IMR-90 (cell line): ENCODE results near the gene HLA-F. TPM values are rescaled to one million over a fixed set of nuclear protein-coding genes. Genes with fewer than 3 reads are reported as not detected.

Experiments used
- ATAC-seq: fragments of 200-7000 bp; cut with Tn5 transposase; 2 replicates; pipeline ENCODE4 v1.9.1; 2020; ENCODE audit warnings: low read depth, mild to moderate bottlenecking, moderate library complexity
- BruUV-seq: library from RNA; stranded (reverse); fragments of 400-500 nt; replicated peaks from 2 replicates; lab custom pipeline; 2021; lab: Mats Ljungman, UMichigan
- CTCF ChIA-PET: fragments of 300-600 bp; formaldehyde crosslinking; extraction: SDS; loops from one replicate; lab custom pipeline; 2021; ENCODE audit warnings: antibody characterized with exemption; lab: Yijun Ruan, JAX
- POLR2A ChIA-PET: fragments of 300-600 bp; sonication (Branson Sonifier 250); formaldehyde crosslinking; loops from one replicate; lab custom pipeline; 2022; ENCODE audit warnings: antibody characterized with exemption; ENCODE audit not compliant: unreplicated experiment; lab: Charles Lee
- DNase-seq: peaks from one replicate; pipeline ENCODE4 v3.0.0; 2013
- H2AFZ ChIP-seq: replicated peaks from 2 replicates; pipeline ENCODE3; 2013; ENCODE audit warnings: low read length, mild to moderate bottlenecking; ENCODE audit not compliant: poor library complexity
- H2AK5ac ChIP-seq: 2 replicates; pipeline ENCODE4 v1.6.1; 2013; ENCODE audit warnings: low read depth, low read length, inconsistent platforms
- H2AK9ac ChIP-seq: replicated peaks from 2 replicates; pipeline ENCODE3; 2013; ENCODE audit warnings: mild to moderate bottlenecking, low read depth, low read length, moderate library complexity; ENCODE audit not compliant: poor library complexity
- H2BK120ac ChIP-seq: 2 replicates; pipeline ENCODE4 v1.6.1; 2013; ENCODE audit warnings: low read depth, low read length, inconsistent platforms
- H2BK15ac ChIP-seq: 3 replicates; pipeline ENCODE4 v1.6.1; 2013; ENCODE audit warnings: low read depth, low read length, inconsistent platforms
- H2BK20ac ChIP-seq: 2 replicates; pipeline ENCODE4 v1.6.1; 2013; ENCODE audit warnings: low read depth, mild to moderate bottlenecking, inconsistent platforms, low read length, moderate library complexity
- H2BK5ac ChIP-seq: 2 replicates; pipeline ENCODE4 v1.6.1; 2013; ENCODE audit warnings: mild to moderate bottlenecking, low read depth, low read length, inconsistent platforms; ENCODE audit not compliant: poor library complexity, severe bottlenecking
- H3K14ac ChIP-seq: replicated peaks from 2 replicates; pipeline ENCODE4 v1.6.1; 2013; ENCODE audit warnings: low read depth, low read length, inconsistent platforms
- H3K18ac ChIP-seq: 2 replicates; pipeline ENCODE4 v1.6.1; 2013; ENCODE audit warnings: low read depth, low read length, control low read depth
- H3K23ac ChIP-seq: 2 replicates; pipeline ENCODE4 v1.6.1; 2013; ENCODE audit warnings: low read depth, low read length, inconsistent platforms
- H3K27ac ChIP-seq: 2 replicates; pipeline ENCODE4 v1.5.1; 2013; ENCODE audit warnings: mild to moderate bottlenecking, control low read depth, low read length; ENCODE audit not compliant: insufficient read depth
- H3K27me3 ChIP-seq: 2 replicates; pipeline ENCODE4 v1.6.1; 2013; ENCODE audit warnings: low read length; ENCODE audit not compliant: control insufficient read depth, insufficient read depth
- H3K36me3 ChIP-seq: 2 replicates; pipeline ENCODE4 v1.6.1; 2013; ENCODE audit warnings: low read length, mixed read lengths; ENCODE audit not compliant: control insufficient read depth, insufficient read depth
- H3K4ac ChIP-seq: 2 replicates; pipeline ENCODE4 v1.6.1; 2013; ENCODE audit warnings: low read depth, low read length, inconsistent platforms
- H3K4me1 ChIP-seq: 2 replicates; pipeline ENCODE4 v1.6.1; 2013; ENCODE audit warnings: low read length, mixed read lengths; ENCODE audit not compliant: control insufficient read depth, insufficient read depth
- H3K4me2 ChIP-seq: 2 replicates; pipeline ENCODE4 v1.6.1; 2013; ENCODE audit warnings: low read depth, mild to moderate bottlenecking, control low read depth, low read length, moderate library complexity
- H3K4me3 ChIP-seq: 2 replicates; pipeline ENCODE4 v1.5.1; 2013; ENCODE audit warnings: low read depth, mild to moderate bottlenecking, control low read depth, low read length, moderate library complexity; ENCODE audit not compliant: insufficient read depth
- H3K56ac ChIP-seq: 2 replicates; pipeline ENCODE4 v1.6.1; 2013; ENCODE audit warnings: low read length, inconsistent platforms; ENCODE audit not compliant: insufficient read depth; ENCODE audit errors: extremely low read depth
- H3K79me1 ChIP-seq, 2 experiments: 2 replicates each; pipeline ENCODE4 v1.6.1; 2013; ENCODE audit warnings: low read length in 2 of 2, inconsistent platforms in 1 of 2, low read depth in 1 of 2
- H3K9ac ChIP-seq: 2 replicates; pipeline ENCODE4 v1.6.1; 2013; ENCODE audit warnings: low read depth, low read length, control low read depth
- H3K9me1 ChIP-seq: 2 replicates; pipeline ENCODE4 v1.6.1; 2013; ENCODE audit warnings: low read length, inconsistent platforms; ENCODE audit not compliant: insufficient read depth
- H3K9me3 ChIP-seq: 2 replicates; pipeline ENCODE4 v1.6.1; 2013; ENCODE audit warnings: low read length; ENCODE audit not compliant: control insufficient read depth, insufficient read depth
- H4K20me1 ChIP-seq: 2 replicates; pipeline ENCODE4 v1.6.1; 2013; ENCODE audit warnings: low read length, inconsistent platforms; ENCODE audit not compliant: insufficient read depth
- H4K5ac ChIP-seq: 2 replicates; pipeline ENCODE4 v1.6.1; 2013; ENCODE audit warnings: mild to moderate bottlenecking, low read depth, low read length, control low read depth
- H4K8ac ChIP-seq, 2 experiments: 2 replicates each; pipeline ENCODE4 v1.6.1; 2013; ENCODE audit warnings: low read depth in 2 of 2, low read length in 2 of 2, control low read depth in 1 of 2, inconsistent platforms in 1 of 2
- H4K91ac ChIP-seq: 2 replicates; pipeline ENCODE4 v1.6.1; 2013; ENCODE audit warnings: low read depth, low read length, inconsistent platforms; ENCODE audit not compliant: insufficient read depth
- BHLHE40 ChIP-seq: fragments of 150-350 bp; IDR thresholded peaks from 2 replicates; pipeline ENCODE4 v1.6.1; 2016; ENCODE audit warnings: mild to moderate bottlenecking, low read depth, low read length
- CTCF ChIP-seq: conservative IDR thresholded peaks from 2 replicates; pipeline ENCODE4 v1.5.1; 2012; ENCODE audit warnings: mild to moderate bottlenecking, low read depth, low read length, improper control_type of control experiment
- ELK1 ChIP-seq: fragments of 150-350 bp; IDR thresholded peaks from 2 replicates; pipeline ENCODE4 v1.6.1; 2016; ENCODE audit warnings: low read depth, mild to moderate bottlenecking, low read length, moderate library complexity, borderline replicate concordance
- FOS ChIP-seq: fragments of 150-350 bp; IDR thresholded peaks from 2 replicates; pipeline ENCODE4 v1.6.1; 2016; ENCODE audit warnings: low read depth, low read length
- MAFK ChIP-seq: IDR thresholded peaks from 2 replicates; pipeline ENCODE4 v1.6.1; 2012; ENCODE audit warnings: low read depth, low read length, improper control_type of control experiment
- MAZ ChIP-seq: IDR thresholded peaks from 2 replicates; pipeline ENCODE4 v1.6.1; 2012; ENCODE audit warnings: low read depth, mild to moderate bottlenecking, low read length, improper control_type of control experiment, moderate library complexity, borderline replicate concordance
- MXI1 ChIP-seq: IDR thresholded peaks from 2 replicates; pipeline ENCODE4 v1.6.1; 2012; ENCODE audit warnings: low read depth, mild to moderate bottlenecking, low read length, moderate library complexity, borderline replicate concordance
- RAD21 ChIP-seq: IDR thresholded peaks from 2 replicates; pipeline ENCODE4 v1.6.1; 2012; ENCODE audit warnings: low read length, improper control_type of control experiment
- RCOR1 ChIP-seq: IDR thresholded peaks from 2 replicates; pipeline ENCODE4 v1.6.1; 2012; ENCODE audit warnings: mild to moderate bottlenecking, low read length, improper control_type of control experiment; ENCODE audit not compliant: insufficient replicate concordance
- SMC3 ChIP-seq: fragments of 150-350 bp; IDR thresholded peaks from 2 replicates; pipeline ENCODE4 v1.6.1; 2016; ENCODE audit warnings: low read depth, mild to moderate bottlenecking, antibody characterized with exemption, low read length, moderate library complexity
- WGBS, 2 experiments: methylation state at CpG; one replicate each; pipeline versions ENCODE4 v1.1.5 to v1.1.7; 2013; ENCODE audit warnings: missing lambda C conversion rate in 2 of 2; ENCODE audit not compliant: insufficient read length in 1 of 2; ENCODE audit errors: extremely low coverage in 2 of 2; 5-methylcytosine and 5-hydroxymethylcytosine counted together
- dilution Hi-C: fragments of 300-500 bp; cut with HindIII; formaldehyde crosslinking; loops from one replicate; pipeline ENCODE4 v1.14.3; 2018; ENCODE audit warnings: low sequenced_read_pairs; ENCODE audit not compliant: unreplicated experiment
- in situ Hi-C: fragments of 300-500 bp; cut with MboI; formaldehyde crosslinking; loops from 3 replicates; pipeline ENCODE4 v1.14.3; 2019; ENCODE audit warnings: low sequenced_read_pairs, inconsistent platforms, mixed read lengths
- intact Hi-C: fragments of 100-400 bp; cut with micrococcal nuclease; formaldehyde crosslinking; loops from 2 replicates; pipeline ENCODE4 v1.10.0; 2022
- polyA plus RNA-seq, 3 experiments: library from polyadenylated mRNA; depleted of rRNA; stranded (reverse); fragments of >200 nt; gene quantifications; 2 replicates each; pipeline ENCODE4 v1.2.3, GENCODE V29; 2012; ENCODE audit warnings: low replicate concordance in 1 of 3
- total RNA-seq: library from RNA; depleted of rRNA; stranded (reverse); fragments of >200 nt; gene quantifications from 2 replicates; pipeline ENCODE4 v1.2.3, GENCODE V29; 2012
- TF ChIP-seq, protein P1 (sequence below): fragments of 150-350 bp; IDR thresholded peaks from 2 replicates; pipeline ENCODE4 v1.6.1; 2017; ENCODE audit warnings: mild to moderate bottlenecking, antibody characterized with exemption, low read length, low read depth

HLA-F gene
- total and polyA plus RNA-seq, 2 of the 4 experiments (the other 2 are of a cell fraction) = not detected

DNA sequence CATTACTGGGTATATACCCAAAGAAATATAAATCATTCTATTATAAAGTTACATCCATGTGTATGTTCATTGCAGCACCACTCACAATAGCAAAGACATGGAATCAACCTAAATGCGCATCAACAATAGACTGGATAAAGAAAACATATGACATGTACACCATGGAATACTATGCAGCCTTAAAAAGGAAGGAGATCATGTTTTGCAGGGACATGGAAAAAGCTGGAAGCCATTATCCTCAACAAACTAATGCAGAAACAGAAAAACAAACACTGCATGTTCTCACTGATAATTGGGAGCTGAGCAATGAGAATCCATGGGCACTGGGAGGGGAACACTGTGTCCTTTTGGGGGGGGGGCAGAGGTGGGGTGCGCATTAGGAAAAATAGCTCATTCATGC lies 53.5 kb downstream of the HLA-F start:
- H3K18ac ChIP-seq = no peak overlapping the region
- no peaks in the 10 kb centered on the region; the same call in 1 of the 2 replicates for H3K27me3 ChIP-seq
- H2AFZ ChIP-seq = no peak overlapping the region
- no peak overlapping the region for H3K56ac ChIP-seq
- no TSS peak for BruUV-seq
- intact Hi-C loops (no loop called here), dilution Hi-C loops (no loop called here), in situ Hi-C loops (no loop called here)
- ATAC-seq = no peak
- CTCF ChIA-PET = no interaction called here
- no peak overlapping the region for H3K14ac ChIP-seq
- H3K9me3 ChIP-seq = no peaks in the 10 kb centered on the region
- H3K23ac ChIP-seq = no peak overlapping the region
- no peak overlapping the region for H3K4me2 ChIP-seq
- POLR2A ChIA-PET = no interaction called here
- H2BK15ac ChIP-seq = no peak overlapping the region
- no peak overlapping the region for H2BK5ac ChIP-seq
- no peak for DNase-seq
- no peaks in the 10 kb centered on the region for H3K4me1 ChIP-seq
- WGBS, 2 experiments = no CpG with 5 or more reads among the region's 2 CpGs
- no peak overlapping the region for H4K91ac ChIP-seq
- no peaks in the 10 kb centered on the region for H4K20me1 ChIP-seq
- H2AK5ac ChIP-seq = no peak overlapping the region
- H3K4ac ChIP-seq = no peak overlapping the region
- H3K4me3 ChIP-seq = no peak overlapping the region
- H3K36me3 ChIP-seq = no peaks in the 10 kb centered on the region
- no peak overlapping the region for H2BK20ac ChIP-seq
- no peak overlapping the region for H2BK120ac ChIP-seq
- no peak overlapping the region for H4K8ac ChIP-seq
- H3K27ac ChIP-seq = no peak overlapping the region
- no peaks in the 10 kb centered on the region for H3K9me1 ChIP-seq
- no peaks in the 10 kb centered on the region for H3K79me1 ChIP-seq
- no peak overlapping the region for H2AK9ac ChIP-seq
- H4K5ac ChIP-seq = no peak overlapping the region
- TF ChIP-seq RCOR1 (no peak), RAD21 (no peak), MXI1 (no peak), CTCF (no peak), FOS (no peak), MAZ (no peak), ELK1 (no peak), SMC3 (no peak), BHLHE40 (no peak), MAFK (no peak)
- TF ChIP-seq, protein P1, sequence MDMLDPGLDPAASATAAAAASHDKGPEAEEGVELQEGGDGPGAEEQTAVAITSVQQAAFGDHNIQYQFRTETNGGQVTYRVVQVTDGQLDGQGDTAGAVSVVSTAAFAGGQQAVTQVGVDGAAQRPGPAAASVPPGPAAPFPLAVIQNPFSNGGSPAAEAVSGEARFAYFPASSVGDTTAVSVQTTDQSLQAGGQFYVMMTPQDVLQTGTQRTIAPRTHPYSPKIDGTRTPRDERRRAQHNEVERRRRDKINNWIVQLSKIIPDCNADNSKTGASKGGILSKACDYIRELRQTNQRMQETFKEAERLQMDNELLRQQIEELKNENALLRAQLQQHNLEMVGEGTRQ = no peak
- no peak overlapping the region for H3K9ac ChIP-seq
